ENCODE data around the gene LIME1. TPM values are rescaled to one million over a fixed set of nuclear protein-coding genes. Genes with fewer than 3 reads are reported as not detected.

The LIME1 gene
- total and polyA plus RNA-seq, 12 donors, result 0.22 to 103 (median 8.4) TPM

- TF ChIP-seq CTCF (IDR thresholded peaks at IDR 0.05) (no peak), POLR2A (IDR thresholded peaks at IDR 0.05) (no peak)
- no peaks in the 10 kb centered on the region for H3K27me3 ChIP-seq
- WGBS, 4 donors, result 50 to 95% (median 83%) methylated on average over 2 to 14 of the region's 14 CpGs
- intact Hi-C loops (cut with DNase I), result loop anchor here in 1 of 2 donors (10.0 kb wide), 1 partner anchor 153 kb away; no protein-coding TSS in a partner anchor
- no peaks in the 10 kb centered on the region for H3K9me3 ChIP-seq (replicated peaks in 1 of 3)
- peaks cover 0 to 31% of the 10 kb centered on the region in 2 donors for H3K36me3 ChIP-seq (replicated peaks in 1 of 2)
- DNase-seq, result peak in 3 of 7 donors; percentile 16 to 26 (median 22)
- no peak overlapping the region for H3K4me3 ChIP-seq
- peaks cover 28 to 38% of the 10 kb centered on the region in 2 donors for H3K4me1 ChIP-seq (replicated peaks in 1 of 2)
- no peak overlapping the region for H3K27ac ChIP-seq
Measured at GRCh38 chr20:63701329-63702035, 35.0 kb upstream of the LIME1 start.

GRCh38 chr20:63702036-63702665 lies 34.3 kb upstream of the LIME1 start:
- peaks cover 0 to 32% of the 10 kb centered on the region in 2 donors for H3K36me3 ChIP-seq (replicated peaks in 1 of 2)
- no peak overlapping the region for H3K4me3 ChIP-seq
- intact Hi-C loops (cut with DNase I), result loop anchor here in 1 of 2 donors (10.0 kb wide), 1 partner anchor 153 kb away; no protein-coding TSS in a partner anchor
- peak in 3 of 7 donors; percentile 18 to 79 (median 34) for DNase-seq
- TF ChIP-seq CTCF (IDR thresholded peaks at IDR 0.05) (no peak), POLR2A (IDR thresholded peaks at IDR 0.05) (no peak)
- 88 to 89% (median 88%) methylated on average over 7 to 16 of the region's 16 CpGs for WGBS, 4 donors
- no peaks in the 10 kb centered on the region for H3K27me3 ChIP-seq
- H3K27ac ChIP-seq, result no peak overlapping the region
- H3K4me1 ChIP-seq (replicated peaks in 1 of 2), result peaks cover 26 to 36% of the 10 kb centered on the region in 2 donors
- H3K9me3 ChIP-seq (replicated peaks in 1 of 3), result no peaks in the 10 kb centered on the region

GRCh38 chr20:63702751-63703470 lies 33.6 kb upstream of the LIME1 start:
- intact Hi-C loops (cut with DNase I), result loop anchor here in 1 of 2 donors (10.0 kb wide), 1 partner anchor 152 kb away; no protein-coding TSS in a partner anchor
- TF ChIP-seq POLR2A (IDR thresholded peaks at IDR 0.05) (no peak), CTCF (IDR thresholded peaks at IDR 0.05) (no peak)
- WGBS, 4 donors, result 74 to 80% (median 75%) methylated on average over 6 to 13 of the region's 13 CpGs
- H3K36me3 ChIP-seq (replicated peaks in 1 of 2), result peaks cover 0 to 32% of the 10 kb centered on the region in 2 donors
- DNase-seq, result peak in 4 of 7 donors; percentile 16 to 51 (median 22)
- no peak overlapping the region for H3K4me3 ChIP-seq
- no peaks in the 10 kb centered on the region for H3K27me3 ChIP-seq
- no peaks in the 10 kb centered on the region for H3K9me3 ChIP-seq (replicated peaks in 1 of 3)
- no peak overlapping the region for H3K27ac ChIP-seq
- H3K4me1 ChIP-seq (replicated peaks in 1 of 2), result peaks cover 20 to 29% of the 10 kb centered on the region in 2 donors
